HL-60 (cell line): ENCODE measurements around the gene P2RY6.

Source experiments
- DNase-seq, 2 experiments: peaks; one replicate each; pipeline ENCODE4 v3.0.0-alpha.2; 2010 to 2020; ENCODE audit warnings: low read depth in 1 of 2, low spot score in 1 of 2
- H3K27ac ChIP-seq: fragments of 250-450 bp; sonication (Bioruptor Pico); replicated peaks from 2 replicates; pipeline ENCODE4 v1.5.1; 2020; ENCODE audit warnings: mild to moderate bottlenecking, moderate library complexity
- H3K27me3 ChIP-seq: fragments of 250-450 bp; sonication (Bioruptor Pico); 2 replicates; pipeline ENCODE4 v1.5.1; 2021; ENCODE audit warnings: mild to moderate bottlenecking, moderate library complexity; ENCODE audit not compliant: insufficient read depth, poor library complexity, severe bottlenecking
- H3K4me3 ChIP-seq: replicated peaks from 2 replicates; pipeline ENCODE4 v1.5.1; 2011; ENCODE audit warnings: mild to moderate bottlenecking, control low read depth, low read length; ENCODE audit not compliant: insufficient read depth
- CTCF ChIP-seq: IDR thresholded peaks from one replicate; pipeline ENCODE4 v1.5.1; 2011; ENCODE audit warnings: low read length, control low read depth, inconsistent platforms; ENCODE audit not compliant: insufficient read depth
- GABPA ChIP-seq: IDR thresholded peaks from 2 replicates; pipeline ENCODE4 v1.6.1; 2012; ENCODE audit warnings: low read depth
- POLR2AphosphoS5 ChIP-seq: IDR thresholded peaks from 2 replicates; pipeline ENCODE4 v1.6.1; 2012; ENCODE audit warnings: low read depth
- REST ChIP-seq: IDR thresholded peaks from 2 replicates; pipeline ENCODE4 v1.6.1; 2012; ENCODE audit warnings: low read depth; ENCODE audit not compliant: insufficient replicate concordance
- SPI1 ChIP-seq: IDR thresholded peaks from 2 replicates; pipeline ENCODE4 v1.6.1; 2012; ENCODE audit warnings: low read depth, mild to moderate bottlenecking, borderline replicate concordance

Gene P2RY6

GRCh38 chr11:73333173-73333572 is 61.0 kb downstream of the P2RY6 start:
- DNase-seq, result no peak
- no peak overlapping the region for H3K4me3 ChIP-seq
- TF ChIP-seq GABPA (no peak), CTCF (no peak), SPI1 (no peak), POLR2AphosphoS5 (no peak), REST (no peak)
- H3K27ac ChIP-seq, result no peak overlapping the region
- H3K27me3 ChIP-seq, result no peaks in the 10 kb centered on the region

DNA sequence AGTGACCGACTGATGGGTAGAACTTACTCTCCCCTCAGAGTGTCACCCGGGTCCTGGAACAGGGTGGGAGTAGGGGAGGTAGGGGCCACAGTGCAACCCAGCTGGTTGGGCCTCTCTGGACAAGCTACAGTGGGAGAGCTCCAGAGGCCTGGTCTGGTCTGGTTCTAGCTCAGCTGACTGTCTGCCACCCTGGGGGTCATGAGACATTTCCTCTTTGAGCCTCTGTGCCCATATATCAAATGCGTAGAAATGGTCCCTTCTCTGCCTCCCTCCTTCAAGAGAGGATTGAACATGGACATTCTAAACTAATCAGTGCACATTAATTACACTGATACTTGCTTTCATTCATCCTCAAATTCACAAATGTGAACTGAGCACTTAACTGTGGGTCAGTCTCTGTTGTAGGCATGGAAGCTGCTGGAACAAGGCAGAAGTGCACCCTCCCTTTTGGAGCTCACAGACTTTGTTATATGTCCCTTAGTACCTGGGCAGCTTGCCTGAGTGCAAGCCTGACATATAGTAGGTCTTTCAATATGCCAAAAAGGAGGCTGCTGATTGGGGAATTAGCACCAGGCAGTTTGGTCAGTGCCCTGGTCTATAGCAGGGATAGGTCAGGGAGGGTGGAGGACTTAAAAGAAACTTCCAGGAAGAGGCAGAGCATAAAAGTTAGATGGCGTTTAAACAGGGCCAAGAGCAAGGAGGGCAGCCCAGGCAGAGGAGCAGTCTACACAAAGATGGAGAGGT is 61.7 kb downstream of the P2RY6 start:
- Histone ChIP-seq H3K27ac (no peak overlapping the region), H3K4me3 (no peak overlapping the region), H3K27me3 (no peaks in the 10 kb centered on the region)
- no peak for DNase-seq
- TF ChIP-seq POLR2AphosphoS5, result no peak
- TF ChIP-seq GABPA, result no peak
- no peak for TF ChIP-seq REST

- DNase-seq, result no peak
- H3K27ac ChIP-seq, result no peak overlapping the region
- no peaks in the 10 kb centered on the region for H3K27me3 ChIP-seq
- no peak overlapping the region for H3K4me3 ChIP-seq
- TF ChIP-seq CTCF, result no peak
- TF ChIP-seq REST, result no peak
- no peak for TF ChIP-seq SPI1
- TF ChIP-seq POLR2AphosphoS5, result no peak
- no peak for TF ChIP-seq GABPA
Measured at GRCh38 chr11:73334384-73335203, 62.5 kb downstream of the P2RY6 start.
